Nephron (organoid): ENCODE results near the gene CERS3.

Source experiments
- H3K27ac Mint-ChIP-seq, 3 experiments: 2 replicates each; pipeline ENCODE4 v1.8.0; 2020; ENCODE audit warnings: mixed read lengths in 3 of 3, mild to moderate bottlenecking in 2 of 3, moderate library complexity in 1 of 3
- H3K27me3 Mint-ChIP-seq: 2 replicates; pipeline ENCODE4 v1.8.0; 2021; ENCODE audit warnings: low read depth, mild to moderate bottlenecking, moderate library complexity, mixed read lengths
- H3K36me3 Mint-ChIP-seq: 2 replicates; pipeline ENCODE4 v1.8.0; 2020; ENCODE audit warnings: low read depth, mixed read lengths
- H3K4me1 Mint-ChIP-seq: 2 replicates; pipeline ENCODE4 v1.8.0; 2020; ENCODE audit warnings: mixed read lengths
- H3K4me3 Mint-ChIP-seq, 3 experiments: 2 replicates each; pipeline ENCODE4 v1.8.0; 2020; ENCODE audit warnings: mild to moderate bottlenecking in 3 of 3, mixed read lengths in 3 of 3, moderate library complexity in 2 of 3
- H3K9me3 Mint-ChIP-seq: 2 replicates; pipeline ENCODE4 v1.8.0; 2020; ENCODE audit warnings: mixed read lengths
- TF ChIP-seq, protein P1 (sequence below), 3 experiments: fragments of 200-600 bp; sonication (generic); IDR thresholded peaks; one replicate each; pipeline ENCODE4 v1.5.0; 2021; ENCODE audit warnings: antibody characterized with exemption in 3 of 3; ENCODE audit not compliant: unreplicated experiment in 3 of 3

Gene CERS3

DNA sequence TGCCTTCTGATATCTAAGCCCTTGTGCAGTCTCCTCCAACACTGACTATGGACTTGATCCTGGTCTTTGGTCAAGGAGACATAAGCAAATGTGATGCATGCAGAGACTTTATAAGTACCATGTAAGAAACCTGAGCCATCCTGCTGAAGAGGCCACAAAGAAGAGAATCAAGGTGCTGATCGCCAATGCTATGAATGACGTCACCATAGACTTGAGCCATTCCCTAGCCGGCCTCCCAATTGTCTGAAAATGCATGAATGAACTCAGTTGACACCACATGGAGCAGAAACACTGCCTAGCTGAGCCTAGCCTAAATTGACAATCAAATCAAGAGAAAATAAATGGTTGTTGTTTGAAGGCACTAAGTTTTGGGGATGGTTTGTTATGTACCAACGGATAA, 51.9 kb downstream of the CERS3 start:
- Mint-ChIP-seq H3K27me3 (no peaks in the 10 kb centered on the region), H3K4me3 (no peak overlapping the region), H3K9me3 (peaks cover 32% of the 10 kb centered on the region), H3K27ac (no peak overlapping the region), H3K36me3 (no peaks in the 10 kb centered on the region), H3K4me1 (peaks cover 5% of the 10 kb centered on the region)
- TF ChIP-seq, protein P1, sequence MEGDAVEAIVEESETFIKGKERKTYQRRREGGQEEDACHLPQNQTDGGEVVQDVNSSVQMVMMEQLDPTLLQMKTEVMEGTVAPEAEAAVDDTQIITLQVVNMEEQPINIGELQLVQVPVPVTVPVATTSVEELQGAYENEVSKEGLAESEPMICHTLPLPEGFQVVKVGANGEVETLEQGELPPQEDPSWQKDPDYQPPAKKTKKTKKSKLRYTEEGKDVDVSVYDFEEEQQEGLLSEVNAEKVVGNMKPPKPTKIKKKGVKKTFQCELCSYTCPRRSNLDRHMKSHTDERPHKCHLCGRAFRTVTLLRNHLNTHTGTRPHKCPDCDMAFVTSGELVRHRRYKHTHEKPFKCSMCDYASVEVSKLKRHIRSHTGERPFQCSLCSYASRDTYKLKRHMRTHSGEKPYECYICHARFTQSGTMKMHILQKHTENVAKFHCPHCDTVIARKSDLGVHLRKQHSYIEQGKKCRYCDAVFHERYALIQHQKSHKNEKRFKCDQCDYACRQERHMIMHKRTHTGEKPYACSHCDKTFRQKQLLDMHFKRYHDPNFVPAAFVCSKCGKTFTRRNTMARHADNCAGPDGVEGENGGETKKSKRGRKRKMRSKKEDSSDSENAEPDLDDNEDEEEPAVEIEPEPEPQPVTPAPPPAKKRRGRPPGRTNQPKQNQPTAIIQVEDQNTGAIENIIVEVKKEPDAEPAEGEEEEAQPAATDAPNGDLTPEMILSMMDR (IDR thresholded peaks at IDR 0.05; ENCODE audit: unreplicated experiment in 3 of 3), result no peak

DNA sequence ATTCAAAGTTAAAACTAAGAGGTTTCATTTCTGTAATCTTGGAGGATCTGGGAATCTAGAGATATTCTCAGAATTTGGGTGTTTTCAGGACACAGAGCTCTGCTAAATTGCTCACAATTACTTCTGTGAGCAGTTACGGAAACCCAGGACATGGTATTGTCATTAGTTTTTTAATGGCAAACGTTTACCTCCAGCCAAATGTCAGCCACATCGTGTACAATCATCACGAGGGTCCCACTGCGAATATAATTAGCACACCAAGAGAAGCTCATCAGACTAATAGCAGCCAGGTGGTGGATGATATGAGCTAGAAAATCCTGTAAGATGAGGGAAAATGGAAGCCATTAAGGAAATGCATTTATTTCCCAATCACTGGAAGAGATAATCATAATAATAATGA, 56.0 kb downstream of the CERS3 start:
- Mint-ChIP-seq H3K36me3 (no peaks in the 10 kb centered on the region), H3K27ac (no peak overlapping the region), H3K4me3 (no peak overlapping the region), H3K9me3 (peaks cover 13% of the 10 kb centered on the region), H3K27me3 (no peaks in the 10 kb centered on the region), H3K4me1 (peaks cover 17% of the 10 kb centered on the region)
- TF ChIP-seq, protein P1 (IDR thresholded peaks at IDR 0.05; ENCODE audit: unreplicated experiment in 3 of 3), result no peak

DNA sequence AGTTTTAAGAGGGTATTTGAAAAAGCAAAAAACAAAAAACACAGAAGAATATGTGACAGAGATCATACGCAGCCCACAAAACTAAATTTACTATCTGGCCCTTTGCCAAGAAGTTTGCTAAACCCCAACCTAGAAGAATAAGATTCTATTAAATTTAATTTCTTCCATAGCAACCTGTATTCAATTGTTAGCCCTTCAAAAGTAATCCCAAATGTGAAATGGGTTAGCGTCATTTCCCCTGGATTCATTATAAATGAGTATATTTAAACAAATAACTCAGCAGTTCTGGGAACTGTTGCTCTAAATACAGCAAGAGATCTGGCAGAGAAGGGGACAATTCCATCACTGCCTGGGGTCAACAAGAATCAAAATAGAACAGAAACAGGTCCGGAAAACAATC, 56.8 kb downstream of the CERS3 start:
- TF ChIP-seq, protein P1 (IDR thresholded peaks at IDR 0.05; ENCODE audit: unreplicated experiment in 3 of 3), result no peak
- Mint-ChIP-seq H3K4me3 (no peak overlapping the region), H3K27ac (peak overlapping the region in 1 of 3 experiments; percentile 10), H3K9me3 (peaks cover 6% of the 10 kb centered on the region), H3K27me3 (no peaks in the 10 kb centered on the region), H3K36me3 (no peaks in the 10 kb centered on the region), H3K4me1 (peaks cover 17% of the 10 kb centered on the region)

DNA sequence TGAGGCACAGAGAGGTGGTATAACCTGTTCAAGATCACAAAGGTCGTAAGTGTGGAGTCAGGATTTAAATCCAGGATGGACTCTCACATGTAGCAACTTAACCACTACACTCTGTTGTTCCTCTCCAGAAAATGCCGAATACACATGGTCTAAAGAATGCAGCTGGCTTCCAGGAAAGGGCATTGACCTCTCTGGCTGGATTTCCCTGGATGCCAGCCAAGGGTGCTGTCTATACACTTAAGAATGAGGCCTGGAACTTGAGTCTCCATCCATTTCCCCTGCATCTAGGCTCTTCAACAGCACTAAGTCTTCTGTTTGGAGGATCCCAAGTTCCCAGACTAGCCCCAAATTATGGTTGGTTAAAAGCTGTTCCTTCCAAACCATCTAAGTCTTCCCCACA, 60.5 kb downstream of the CERS3 start:
- TF ChIP-seq, protein P1 (IDR thresholded peaks at IDR 0.05; ENCODE audit: unreplicated experiment in 3 of 3), result no peak
- H3K4me3 Mint-ChIP-seq, result no peak overlapping the region
- H3K36me3 Mint-ChIP-seq, result no peaks in the 10 kb centered on the region
- H3K27me3 Mint-ChIP-seq, result no peaks in the 10 kb centered on the region
- H3K4me1 Mint-ChIP-seq, result peaks cover 26% of the 10 kb centered on the region
- peaks cover under 1% of the 10 kb centered on the region for H3K9me3 Mint-ChIP-seq
- H3K27ac Mint-ChIP-seq, result no peak overlapping the region

DNA sequence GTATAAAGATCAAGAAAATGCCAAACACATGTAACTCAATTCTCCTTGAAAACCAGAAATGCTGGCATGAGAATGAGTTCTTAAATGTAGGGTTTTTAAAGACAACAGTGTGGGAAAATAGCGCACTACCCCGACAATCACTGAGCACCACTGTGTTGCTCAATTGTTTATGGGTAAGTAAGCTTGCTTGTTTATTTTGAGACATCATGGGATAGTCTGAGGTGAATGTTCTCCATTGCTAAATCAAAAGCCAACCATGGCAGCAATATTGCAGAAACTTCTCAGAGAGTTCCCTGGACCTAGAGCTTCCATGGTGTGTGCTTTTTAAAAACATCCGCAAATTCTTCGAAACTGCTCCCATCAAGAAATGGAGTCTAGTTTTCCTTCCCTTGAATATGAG, 62.7 kb downstream of the CERS3 start:
- H3K27ac Mint-ChIP-seq, result no peak overlapping the region
- H3K36me3 Mint-ChIP-seq, result no peaks in the 10 kb centered on the region
- TF ChIP-seq, protein P1 (IDR thresholded peaks at IDR 0.05; ENCODE audit: unreplicated experiment in 3 of 3), result no peak
- H3K27me3 Mint-ChIP-seq, result no peaks in the 10 kb centered on the region
- peaks cover 14% of the 10 kb centered on the region for H3K4me1 Mint-ChIP-seq
- no peak overlapping the region for H3K4me3 Mint-ChIP-seq
- H3K9me3 Mint-ChIP-seq, result no peaks in the 10 kb centered on the region

DNA sequence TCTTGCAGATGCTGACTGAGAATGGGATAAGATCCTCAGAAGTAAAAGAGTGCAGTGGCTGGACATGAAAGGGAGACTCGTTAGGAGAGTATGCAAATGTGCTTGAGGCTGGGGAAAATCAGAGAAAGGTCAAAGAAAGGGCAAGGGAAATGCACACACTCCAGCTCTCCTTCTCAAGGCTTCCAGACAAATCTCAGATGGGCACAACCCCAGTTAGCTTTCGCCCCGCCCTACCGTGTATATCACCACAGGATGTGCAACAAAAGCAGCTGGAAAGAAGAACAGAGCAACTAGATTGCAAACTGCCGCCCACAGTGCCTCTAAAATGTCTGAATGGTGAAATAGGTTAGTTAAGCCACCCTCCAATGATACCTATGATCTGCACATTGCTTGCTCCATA, 63.9 kb downstream of the CERS3 start:
- Mint-ChIP-seq H3K9me3 (no peaks in the 10 kb centered on the region), H3K36me3 (no peaks in the 10 kb centered on the region), H3K4me3 (no peak overlapping the region), H3K27ac (no peak overlapping the region), H3K4me1 (peaks cover 13% of the 10 kb centered on the region), H3K27me3 (no peaks in the 10 kb centered on the region)
- TF ChIP-seq, protein P1 (IDR thresholded peaks at IDR 0.05; ENCODE audit: unreplicated experiment in 3 of 3), result no peak
